HG02759 (cell line): ENCODE data around the gene EMC8.
A peak's percentile ranks its signal among the peaks of the same experiment; 100 is the strongest.
"Not testable (repeated sequence)": the region's sequence is repeated elsewhere in the genome, so short reads cannot be mapped to it uniquely, and the experiment has no call there.

ENCODE experiments used
- ATAC-seq: cut with Tn5 transposase; IDR thresholded peaks from one replicate; pipeline ENCODE4 v1.9.1; 2021; ENCODE audit warnings: mild to moderate bottlenecking, moderate library complexity; ENCODE audit not compliant: unreplicated experiment

Gene EMC8

DNA sequence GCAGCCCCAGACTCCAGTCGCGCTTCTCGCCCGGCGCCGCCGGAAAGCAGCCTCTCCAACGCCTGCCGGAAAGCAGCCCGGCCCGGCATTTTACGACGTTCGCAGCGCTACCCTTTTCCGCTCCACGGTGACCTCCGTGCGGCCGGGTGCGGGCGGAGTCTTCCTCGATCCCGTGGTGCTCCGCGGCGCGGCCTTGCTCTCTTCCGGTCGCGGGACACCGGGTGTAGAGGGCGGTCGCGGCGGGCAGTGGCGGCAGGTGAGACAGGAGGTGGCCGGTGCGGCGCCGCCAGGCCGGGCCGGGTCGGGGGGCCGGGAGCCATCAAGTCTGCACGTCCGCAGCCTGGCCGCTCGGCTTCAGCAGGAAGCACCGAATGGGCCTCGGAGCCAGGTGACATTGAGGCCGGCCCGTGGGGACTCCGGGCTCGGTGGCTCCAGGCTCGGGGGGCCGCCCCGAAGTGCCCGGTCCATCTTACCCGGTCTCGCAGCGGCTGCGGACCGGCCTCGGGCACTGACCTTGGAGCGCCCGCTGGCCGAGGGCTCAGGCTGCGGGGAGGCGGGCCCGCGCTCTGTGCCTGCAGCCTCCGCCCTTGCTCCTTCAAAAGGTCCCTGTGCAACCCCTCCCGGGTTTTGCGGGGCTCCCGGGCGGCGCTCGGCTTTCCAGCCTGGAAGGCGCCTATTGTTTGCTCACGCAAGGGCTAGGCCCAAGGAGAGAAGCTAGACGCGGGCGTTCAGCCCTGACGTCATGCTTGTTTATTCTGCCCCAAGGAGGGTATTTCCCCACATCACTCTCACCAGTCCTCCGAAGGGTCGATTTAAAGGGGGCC, at the start of gene EMC8, which contains the start of gene COX4I1:
EMC8 (minus strand) TSS at position 48 of the 824 bp plus-strand sequence. CDS start 249 bp downstream, outside the sequence.
COX4I1 (plus strand) TSS at position 199 of the 824 bp plus-strand sequence. CDS start 1,511 bp downstream, outside the sequence.
- ATAC-seq, result peak; percentile 84

DNA sequence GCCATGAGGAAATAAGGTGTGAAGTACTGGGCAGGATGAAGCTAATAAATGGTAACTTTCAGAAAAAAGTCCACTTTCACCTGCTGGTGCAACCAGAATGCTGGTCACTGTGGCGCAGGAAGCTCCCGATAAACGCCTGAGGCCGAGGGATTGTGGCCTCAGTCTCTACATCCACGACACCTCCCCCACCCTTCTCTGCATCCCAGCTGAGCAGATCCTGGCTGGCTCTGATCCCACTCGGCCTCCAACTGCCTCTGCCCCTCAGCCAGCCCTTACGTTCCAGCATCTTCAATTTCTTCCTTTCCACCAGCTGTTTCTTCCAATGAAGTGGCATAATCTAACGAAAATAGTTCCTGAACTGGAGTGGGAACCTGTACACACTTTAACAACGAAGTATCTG, 49.6 kb upstream of the EMC8 start:
- no peak for ATAC-seq

DNA sequence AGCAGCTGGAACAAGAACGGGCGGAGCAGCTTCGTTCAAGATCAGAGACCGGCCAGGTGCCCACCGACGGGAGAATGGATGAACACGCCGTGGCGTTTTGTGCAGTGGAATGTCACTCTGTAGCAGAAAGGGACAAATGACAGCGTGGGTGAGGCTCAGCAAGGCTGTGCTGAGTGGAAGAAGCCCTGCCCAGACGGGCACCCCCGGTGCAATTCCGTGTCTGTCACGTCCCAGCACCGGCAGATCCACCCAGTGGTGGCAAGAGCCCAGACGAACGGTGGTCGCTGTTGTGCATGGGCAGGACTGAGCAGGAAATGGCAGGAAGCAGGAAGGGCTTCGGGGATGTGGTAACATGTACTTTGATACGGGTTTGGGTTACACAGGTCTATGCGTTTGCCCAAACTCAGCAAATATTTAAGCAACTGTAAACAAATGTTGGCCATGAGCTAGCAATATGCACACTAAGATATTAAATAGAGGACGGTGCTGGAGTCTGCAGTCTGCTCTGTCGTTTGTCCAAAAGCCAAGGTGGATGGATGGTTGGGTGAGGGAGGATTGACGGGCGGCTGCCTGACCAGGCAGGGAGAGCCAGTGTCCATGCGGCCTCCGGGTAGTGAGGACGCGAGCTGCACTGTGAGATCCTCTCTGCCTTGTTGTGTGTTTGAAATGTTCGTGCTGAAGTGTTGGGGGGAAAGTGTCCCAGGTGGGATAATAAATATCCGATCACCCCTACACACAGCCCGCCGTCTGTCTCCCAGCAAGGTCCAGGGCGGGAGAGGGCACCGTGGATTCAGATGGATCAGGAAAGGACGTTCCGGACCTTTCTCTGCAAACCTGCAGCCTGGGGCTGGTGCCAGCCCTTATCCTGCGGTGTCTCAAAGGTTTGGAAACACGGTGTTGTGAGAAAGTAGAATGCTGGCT, 48.6 kb upstream of the EMC8 start:
- no peak for ATAC-seq

DNA sequence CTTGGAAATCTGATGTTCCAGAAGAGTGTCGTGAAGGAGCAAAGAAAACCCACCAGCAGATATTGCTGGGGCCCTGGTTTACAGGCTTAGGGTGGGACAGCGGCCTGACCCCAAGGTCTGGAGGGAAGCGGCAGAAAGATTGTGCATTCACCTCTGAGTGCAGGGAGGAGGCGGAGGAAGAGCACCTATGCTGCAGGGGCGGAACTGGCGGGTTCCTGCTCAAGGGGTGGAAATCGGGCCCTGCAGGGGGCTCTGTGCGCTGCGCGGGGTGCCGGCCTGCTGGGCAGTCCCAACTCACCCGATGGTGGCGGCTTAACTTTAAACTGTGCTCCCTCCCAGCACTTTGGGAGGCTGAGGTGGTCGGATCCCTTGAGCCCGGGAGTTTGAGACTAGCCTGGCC, 47.7 kb upstream of the EMC8 start:
- ATAC-seq, result no peak

DNA sequence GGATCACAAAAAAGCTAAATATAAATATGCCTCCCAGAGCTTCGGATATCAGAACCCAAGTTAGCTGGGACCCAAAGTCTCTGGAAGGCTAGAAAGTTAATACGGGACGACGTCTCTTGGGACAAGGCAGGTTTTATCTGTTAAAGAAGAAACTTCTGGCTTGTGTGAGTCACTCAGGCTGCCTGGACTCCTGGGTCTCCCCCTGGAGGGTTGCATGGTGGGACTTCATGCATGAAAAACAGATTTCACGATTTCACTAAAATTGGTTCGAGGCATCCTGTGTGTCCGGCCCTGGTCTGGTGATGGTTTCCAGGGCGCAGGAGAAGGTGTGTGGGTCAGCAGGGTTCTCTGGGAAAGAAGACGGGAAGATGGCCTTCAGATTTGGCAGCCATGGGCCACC, 47.1 kb upstream of the EMC8 start:
- no peak for ATAC-seq

DNA sequence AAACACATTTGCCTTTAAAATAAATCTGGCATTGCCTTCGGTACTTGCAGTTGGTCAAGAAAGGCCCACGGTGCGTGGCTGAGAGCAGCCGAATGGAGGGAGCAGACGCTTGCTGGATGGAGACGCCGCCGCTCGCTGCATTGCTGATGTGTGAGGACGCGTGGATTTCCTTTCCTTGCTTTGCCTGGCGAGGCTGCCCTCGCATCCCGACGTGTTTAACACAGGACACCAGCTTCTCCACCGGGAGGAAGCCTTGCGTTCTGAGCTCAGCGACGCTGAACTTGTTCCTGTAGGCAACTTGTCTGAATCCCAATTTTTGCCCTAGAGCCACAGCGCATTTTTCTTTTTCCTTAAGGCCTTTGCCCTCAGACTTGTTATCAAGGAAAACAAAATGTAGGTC, 45.9 kb upstream of the EMC8 start:
- no peak for ATAC-seq

DNA sequence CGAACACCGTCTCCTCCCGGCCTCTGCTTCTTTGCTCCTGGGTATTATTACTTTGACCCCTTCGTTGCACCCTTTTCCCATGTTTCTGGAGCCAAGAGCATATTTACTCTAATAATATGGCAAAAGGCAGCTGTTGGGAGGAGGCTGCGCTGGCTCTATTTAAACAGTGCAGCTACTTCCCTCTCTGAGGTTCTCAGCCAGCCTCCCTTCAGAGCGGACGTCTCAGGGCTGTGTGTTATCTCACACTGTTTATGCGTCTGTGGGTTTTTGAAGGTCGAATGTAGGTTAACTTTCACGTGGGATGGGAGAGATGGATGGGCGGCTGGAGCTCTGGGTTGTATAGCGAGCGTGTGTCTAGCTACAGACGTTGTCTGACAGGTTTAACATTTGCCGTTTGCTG, 45.4 kb upstream of the EMC8 start:
- no peak for ATAC-seq

DNA sequence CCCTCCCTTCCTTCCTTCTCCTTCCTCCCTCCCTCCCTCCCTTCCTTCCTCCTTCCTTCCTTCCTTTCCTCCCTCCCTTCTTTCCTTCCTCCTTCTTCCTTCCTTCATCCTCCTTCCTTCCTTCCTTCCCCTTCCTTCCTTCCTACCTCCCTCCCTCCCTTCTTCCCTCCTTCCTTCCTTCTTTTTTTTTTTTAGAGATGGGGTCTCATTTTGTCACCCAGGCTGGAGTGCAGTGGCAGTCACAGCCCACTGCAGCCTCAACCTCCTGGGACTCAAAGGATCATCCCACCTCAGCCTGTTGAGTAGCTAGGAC, 44.8 kb upstream of the EMC8 start:
- ATAC-seq, result no peak

DNA sequence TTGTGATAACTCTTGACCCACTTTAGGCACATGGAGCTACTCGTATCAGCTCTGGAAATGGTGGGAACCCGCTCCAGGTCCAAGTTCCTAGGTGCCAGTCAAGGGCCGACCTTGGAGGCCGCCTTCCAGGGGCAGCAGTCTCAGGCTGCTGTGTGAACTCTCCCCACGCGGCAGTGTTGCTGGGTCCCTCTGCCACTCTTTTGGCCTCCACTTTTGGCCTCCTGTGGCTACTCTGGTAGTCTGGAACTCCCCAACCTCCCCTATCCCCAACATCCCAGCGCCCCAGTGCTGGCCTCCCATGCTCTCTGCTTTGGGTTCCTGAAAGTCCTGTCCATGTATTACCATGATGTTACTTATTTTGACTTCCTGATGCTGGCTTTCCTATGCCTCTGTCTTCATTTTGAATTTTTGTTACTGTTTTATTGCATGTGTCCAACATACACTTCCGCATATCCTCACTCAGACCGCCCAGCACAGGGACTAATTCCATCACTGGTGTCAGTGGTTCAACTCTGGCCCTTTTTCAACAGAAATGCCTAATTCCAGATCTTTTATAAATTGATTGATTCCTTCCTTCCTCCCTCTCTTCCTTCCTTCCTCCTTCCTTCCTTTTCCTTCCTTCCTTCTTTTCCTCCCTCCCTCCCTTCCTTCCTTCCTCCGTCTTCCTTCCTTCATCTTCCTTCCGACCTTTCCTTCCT, 44.3 kb upstream of the EMC8 start:
- no peak for ATAC-seq

DNA sequence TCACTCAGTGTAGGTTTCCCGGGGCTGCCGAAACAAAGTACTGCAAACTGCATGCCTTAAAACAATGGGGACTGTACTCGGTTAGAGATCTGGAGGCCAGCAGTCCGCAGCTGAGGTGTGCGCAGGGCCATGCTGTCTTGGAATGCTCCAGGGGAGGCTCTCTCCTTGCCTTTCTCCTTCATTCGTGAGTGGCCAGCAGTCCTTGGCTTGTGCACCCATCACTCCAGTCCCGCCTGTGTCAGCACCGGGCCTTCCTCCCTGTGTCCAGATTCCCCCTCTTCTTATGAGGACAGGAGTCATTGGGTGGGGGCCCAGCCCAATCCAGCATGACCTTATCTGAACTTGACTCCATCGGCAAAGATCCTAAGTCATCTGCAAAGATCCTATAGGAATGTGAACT, 43.5 kb upstream of the EMC8 start:
- no peak for ATAC-seq

DNA sequence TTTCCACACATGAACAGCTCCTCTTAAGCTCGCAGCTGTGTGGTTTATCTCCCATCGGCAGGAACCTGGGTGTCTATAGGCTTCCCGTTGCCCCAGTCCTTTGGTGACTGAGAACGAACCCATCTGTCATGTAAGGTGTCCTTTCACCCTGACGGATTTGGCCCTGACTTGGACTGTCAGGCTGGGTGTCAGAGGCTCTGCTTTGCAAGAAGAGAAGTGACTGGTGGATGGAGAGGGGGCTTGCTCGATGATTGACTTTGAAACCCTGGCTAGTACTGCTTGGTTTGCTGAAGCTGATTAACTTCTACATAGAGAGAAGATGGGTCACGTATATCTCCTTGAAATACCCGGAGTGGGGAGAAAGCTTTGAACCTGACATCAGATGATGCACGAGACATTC, 43.1 kb upstream of the EMC8 start:
- no peak for ATAC-seq

DNA sequence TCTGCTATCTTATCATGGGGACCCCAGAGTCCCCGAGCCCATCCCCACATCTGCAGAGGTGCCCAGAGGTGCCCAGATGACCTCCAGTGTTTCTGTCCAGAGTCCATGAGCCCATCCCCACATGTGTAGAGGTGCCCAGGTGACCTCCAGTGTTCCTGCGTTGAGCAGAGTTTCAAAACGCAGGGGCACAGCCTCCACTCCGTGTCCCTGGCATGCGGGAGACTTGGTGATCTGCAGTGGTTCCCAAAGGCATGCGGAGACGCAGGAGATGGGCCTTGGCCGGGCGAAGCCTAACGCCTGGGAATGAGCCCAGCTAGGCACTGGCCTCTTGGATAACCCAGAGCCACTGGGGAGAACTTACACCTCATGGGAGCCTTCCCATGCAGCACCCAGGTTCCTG, 41.5 kb upstream of the EMC8 start:
- ATAC-seq, result no peak

DNA sequence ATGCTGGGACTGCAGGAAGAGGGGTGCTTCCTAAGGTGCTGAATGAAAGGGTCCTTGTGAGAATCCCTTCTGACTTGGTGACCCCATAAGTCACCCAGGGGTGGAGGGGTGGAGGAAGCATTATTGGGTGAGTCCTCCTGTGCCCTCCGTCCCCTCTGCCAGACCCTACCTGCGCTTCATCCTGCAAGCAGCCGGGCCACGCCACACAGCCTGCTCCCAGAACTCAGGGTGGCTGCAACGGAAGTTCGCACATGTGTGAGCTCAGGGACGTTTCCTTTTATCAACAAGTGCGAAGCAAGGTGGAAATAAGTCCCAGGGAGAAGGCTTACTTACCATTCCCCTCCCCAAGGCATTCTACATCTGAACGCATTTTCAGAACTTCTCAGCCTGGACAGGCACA, 41.1 kb upstream of the EMC8 start:
- ATAC-seq, result no peak

DNA sequence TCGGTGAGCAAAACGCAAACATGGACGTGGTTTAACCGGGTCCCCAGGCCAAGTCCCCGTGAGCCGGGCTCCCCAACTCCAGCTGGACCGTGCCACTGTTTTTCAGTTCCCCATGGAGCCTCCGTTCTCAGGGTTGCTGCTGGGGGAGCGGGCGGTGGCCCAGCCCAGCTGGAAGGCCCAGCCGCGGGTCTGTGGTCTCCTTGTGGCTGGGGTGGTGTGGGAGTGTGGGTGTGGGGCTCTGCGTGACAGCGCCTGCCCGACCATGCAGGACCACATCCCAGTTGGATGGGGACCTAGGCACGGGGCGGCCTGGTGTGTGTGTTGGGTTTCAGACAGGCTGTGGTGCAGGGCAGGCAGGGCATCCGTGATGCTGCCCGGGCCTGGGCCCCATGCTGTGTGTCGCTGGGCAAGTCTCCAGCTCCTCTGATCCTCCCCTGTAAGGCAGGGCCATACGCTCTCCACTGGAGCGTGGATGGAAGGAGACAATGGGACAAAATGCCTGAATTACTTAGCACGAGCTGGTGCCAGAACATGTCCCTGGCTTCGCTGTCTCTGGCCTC, 40.4 kb upstream of the EMC8 start:
- ATAC-seq, result no peak

DNA sequence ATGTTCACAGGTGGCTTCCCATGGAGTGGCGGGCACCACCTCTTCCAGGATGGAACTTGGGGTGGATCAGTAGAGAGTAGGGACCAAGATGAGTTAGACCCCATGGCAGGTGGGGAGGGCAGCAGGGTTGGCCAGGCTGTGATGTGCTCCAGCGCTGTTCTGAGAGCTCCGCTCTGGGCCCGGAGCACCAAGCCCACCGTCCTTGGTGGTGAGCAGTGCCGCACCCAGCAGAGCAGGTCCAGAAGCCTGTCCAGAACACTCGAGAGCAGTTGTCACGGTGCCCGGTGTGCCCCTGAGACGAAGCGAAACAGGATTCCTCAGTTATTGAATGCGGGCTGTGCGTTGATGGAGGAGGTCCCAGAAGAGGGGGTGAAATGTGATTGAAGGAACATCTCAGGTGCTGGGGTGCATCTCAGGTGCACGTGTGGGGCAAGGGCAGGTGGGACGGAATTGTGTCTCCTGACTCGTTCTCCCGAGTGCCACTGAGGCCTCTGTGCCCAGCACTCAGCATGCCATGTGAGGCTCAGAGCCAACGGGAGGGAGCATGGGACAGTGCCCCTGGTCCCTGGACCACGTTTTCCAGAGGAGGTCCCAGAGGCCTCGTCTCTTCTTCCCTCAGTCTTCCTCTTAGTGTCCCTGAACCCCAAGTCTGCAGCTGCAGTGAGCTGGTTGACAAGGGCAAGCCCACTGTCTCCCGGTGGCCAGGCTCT, 39.7 kb upstream of the EMC8 start:
- no peak for ATAC-seq

DNA sequence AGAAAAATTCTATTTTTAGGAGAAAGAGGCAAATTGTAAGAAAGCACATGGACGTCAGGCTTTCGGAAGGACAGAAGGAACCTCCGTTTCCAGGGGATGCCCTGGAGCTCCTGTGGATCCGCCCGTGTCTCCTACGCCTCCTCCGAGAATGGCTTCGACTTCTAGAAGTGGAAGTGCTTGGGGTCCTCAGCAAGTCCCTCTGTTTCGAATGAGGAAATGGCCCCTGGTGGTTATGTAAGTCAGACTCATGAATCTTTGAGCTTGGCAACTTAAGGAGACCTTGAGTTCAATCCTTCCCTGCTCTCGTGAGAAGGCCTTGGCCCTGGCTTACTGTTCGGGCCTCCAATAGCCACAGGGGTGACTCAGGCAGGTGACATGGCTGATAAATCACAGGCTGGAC, 39.0 kb upstream of the EMC8 start:
- no peak for ATAC-seq

DNA sequence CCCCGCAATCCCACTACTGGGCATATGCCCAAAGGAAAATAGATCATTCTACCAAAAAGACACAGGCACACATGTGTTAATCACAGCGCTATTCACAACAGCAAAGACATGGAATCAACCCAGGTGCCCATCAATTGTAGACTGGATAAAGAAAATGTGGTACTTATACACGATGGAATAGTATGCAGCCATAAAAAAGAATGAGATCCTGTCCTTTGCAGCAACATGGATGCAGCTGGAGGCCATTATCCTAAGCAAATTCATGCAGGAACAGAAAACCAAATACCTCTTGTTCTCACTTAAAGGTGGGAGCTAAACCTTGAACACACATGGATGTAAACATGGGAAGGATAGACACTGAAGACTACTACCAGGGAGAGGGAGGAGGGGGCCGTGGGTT, 38.3 kb upstream of the EMC8 start:
- ATAC-seq, result not testable (repeated sequence)

DNA sequence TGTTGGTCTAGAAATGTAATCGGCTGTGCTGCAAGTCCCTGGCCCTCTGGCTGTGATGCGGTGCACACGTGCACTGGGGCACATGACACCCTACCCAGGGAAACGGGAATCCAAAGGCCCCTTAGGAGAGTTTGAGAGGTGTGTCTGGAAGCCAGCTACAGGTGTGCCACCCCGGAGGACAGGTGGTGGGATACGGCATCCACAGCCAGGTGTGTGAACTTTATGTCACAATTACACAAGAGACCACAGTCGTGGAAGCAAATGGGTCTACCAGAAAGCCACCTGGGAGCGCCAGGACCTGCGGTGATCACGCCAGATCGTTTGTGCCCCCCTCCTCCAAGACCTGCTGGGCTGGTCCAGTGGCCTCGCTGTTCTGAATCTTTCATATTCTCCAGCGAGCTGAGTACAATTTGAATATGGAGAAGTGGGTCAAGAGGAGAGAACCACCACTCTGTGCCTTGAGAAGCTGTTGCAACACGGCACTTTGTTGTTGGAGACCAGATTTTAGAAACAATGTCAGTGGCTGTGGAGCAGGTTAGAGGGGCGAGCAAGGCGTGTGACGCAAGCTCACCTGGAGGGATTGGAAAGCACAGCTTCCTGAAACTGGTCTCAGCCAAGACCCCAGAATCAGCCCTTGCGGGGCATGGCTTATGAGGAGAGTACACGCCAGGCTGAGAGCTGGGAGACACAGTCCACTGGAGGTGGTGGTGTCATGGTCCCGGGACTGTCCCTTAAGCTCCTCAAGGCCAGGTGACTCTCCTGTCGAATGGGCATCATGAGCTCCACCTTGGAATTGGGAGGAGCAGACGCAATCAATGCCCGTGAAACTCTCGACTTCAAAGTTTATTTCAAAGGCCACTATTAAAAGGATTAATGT, 37.6 kb upstream of the EMC8 start:
- no peak for ATAC-seq

DNA sequence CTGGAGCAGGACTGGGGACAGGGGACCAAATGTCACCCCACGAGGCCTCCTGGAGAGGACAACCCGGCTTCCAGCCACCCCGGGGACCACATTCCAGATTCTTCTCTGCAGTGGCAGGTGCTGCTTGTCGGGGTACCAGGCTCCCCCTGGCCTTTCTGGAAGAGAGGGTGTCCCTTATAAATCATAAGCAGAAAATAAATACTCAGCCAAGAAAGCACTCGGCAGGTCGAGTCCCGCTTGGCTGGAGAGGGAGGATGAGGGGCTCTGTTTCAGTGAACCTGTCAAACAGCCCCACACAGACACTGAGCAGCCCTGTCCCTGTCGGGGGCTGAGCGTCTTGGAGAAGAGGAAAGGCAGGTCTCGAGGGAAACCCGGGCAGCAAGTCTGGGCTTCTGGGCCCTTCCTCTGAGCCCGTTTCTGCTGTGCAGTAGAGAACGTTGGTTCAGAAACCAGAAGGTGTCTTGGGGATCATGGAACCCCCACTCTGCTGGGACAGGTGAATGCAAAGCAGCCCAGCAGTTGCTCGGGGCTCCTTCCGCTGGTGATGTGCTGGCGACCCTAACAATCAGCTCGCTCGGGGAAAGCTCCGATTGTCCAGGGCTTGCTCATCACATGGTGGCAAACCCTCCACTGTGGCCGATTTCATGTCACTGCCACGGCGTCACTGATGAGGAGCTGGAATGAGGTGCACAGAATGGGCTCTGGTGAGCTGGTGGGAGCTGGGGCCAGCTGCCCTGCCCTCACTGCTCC, 36.8 kb upstream of the EMC8 start:
- no peak for ATAC-seq
